ENCODE data around the gene MSI2. TPM values are rescaled to one million over a fixed set of nuclear protein-coding genes. Genes with fewer than 3 reads are reported as not detected.

MSI2 gene
- total RNA-seq, 2 experiments from 2014 or later: 38.8 to 39.0 TPM

DNA sequence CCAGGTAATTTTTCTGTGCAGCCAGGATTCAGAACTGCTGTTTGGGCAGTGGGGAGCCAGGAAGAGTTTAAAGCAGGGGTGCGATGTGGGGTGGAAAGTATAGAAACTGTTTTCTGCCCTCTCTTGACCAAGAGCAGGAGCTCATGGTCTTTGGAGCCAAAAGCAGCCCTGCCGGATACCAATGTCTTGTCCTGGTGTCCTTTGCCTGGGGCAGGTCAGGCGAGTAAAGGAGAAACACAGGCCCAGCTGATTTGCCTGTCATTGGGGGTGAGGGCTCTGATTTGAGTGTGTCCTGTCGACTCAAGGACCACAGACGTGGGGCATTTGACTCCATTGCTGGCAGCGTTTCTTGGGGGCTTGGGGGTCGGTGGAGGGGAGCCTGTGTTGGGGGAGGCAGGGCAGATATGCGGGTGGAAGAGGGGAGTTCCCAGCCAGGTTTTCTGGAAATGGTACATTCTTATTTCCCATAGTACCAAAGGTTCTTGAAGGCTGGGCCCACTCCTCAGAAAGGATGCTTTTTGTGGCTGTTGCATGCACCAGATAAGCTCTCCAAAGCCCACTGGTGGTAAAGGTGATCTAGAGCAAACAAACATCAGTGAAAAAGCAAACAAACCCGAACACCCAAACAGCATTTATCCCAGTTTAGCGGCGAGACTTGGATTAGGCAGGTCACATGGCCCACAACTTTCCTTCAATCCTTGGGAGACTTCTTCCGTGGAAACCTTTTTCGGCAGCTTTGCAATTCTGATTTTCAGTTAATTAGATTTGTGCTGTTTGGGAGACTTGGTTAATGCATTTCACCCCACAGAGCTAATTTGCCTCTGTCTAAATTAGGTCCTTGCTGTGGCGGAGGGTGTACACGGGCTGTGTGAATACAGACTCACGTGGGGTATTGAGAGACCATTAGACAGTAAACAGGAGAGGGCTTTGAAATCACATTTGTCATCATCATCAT lies 59.0 kb downstream of the MSI2 start:
- no peaks in the 10 kb centered on the region for H3K36me3 Mint-ChIP-seq (ENCODE audit: low read depth)
- no peak overlapping the region for H3K4me3 Mint-ChIP-seq
- H3K27me3 Mint-ChIP-seq (ENCODE audit: low read depth): no peaks in the 10 kb centered on the region
- H3K27ac Mint-ChIP-seq: no peak overlapping the region
- peaks cover 3% of the 10 kb centered on the region for H3K4me1 Mint-ChIP-seq (ENCODE audit: low read depth)
- DNase-seq: no peak
- CTCF ChIA-PET: interaction anchor here (0.6 kb wide), 1 partner anchor 107 kb away, joined by 4 read pairs; no protein-coding TSS in a partner anchor
- H3K9me3 Mint-ChIP-seq: no peaks in the 10 kb centered on the region
- intact Hi-C loops (cut with micrococcal nuclease): no loop called here

DNA sequence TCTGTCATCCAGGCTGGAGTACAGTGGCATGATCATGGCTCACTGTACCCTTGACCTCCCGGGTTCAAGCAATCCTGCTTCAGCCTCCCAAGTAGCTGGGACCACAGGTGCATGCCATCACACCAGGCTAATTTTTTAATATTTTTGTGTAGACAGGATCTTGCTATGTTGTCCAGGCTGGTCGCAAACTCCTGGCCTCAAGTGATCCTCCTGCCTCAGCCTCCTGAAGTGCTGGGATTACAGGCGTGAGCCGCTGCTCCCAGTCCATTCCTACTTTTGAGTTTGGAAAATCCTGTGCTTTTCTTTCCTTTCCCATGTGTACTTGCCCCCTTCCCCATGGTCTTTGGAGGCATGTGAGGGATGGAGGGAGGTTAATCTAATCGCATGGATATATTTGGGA lies 60.0 kb downstream of the MSI2 start:
- no peak overlapping the region for H3K27ac Mint-ChIP-seq
- H3K9me3 Mint-ChIP-seq: no peaks in the 10 kb centered on the region
- no peak overlapping the region for H3K4me3 Mint-ChIP-seq
- DNase-seq: no peak
- intact Hi-C loops (cut with micrococcal nuclease): no loop called here
- CTCF ChIA-PET: interaction anchor here (0.6 kb wide), 1 partner anchor 106 kb away, joined by 4 read pairs; no protein-coding TSS in a partner anchor
- no peaks in the 10 kb centered on the region for H3K27me3 Mint-ChIP-seq (ENCODE audit: low read depth)
- H3K4me1 Mint-ChIP-seq (ENCODE audit: low read depth): peaks cover 3% of the 10 kb centered on the region
- no peaks in the 10 kb centered on the region for H3K36me3 Mint-ChIP-seq (ENCODE audit: low read depth)

GRCh38 chr17:57317079-57317478 lies 60.8 kb downstream of the MSI2 start:
- Mint-ChIP-seq H3K36me3 (ENCODE audit: low read depth) (no peaks in the 10 kb centered on the region), H3K27me3 (ENCODE audit: low read depth) (no peaks in the 10 kb centered on the region), H3K27ac (no peak overlapping the region), H3K4me3 (no peak overlapping the region), H3K9me3 (no peaks in the 10 kb centered on the region), H3K4me1 (ENCODE audit: low read depth) (peaks cover 3% of the 10 kb centered on the region)
- intact Hi-C loops (cut with micrococcal nuclease): no loop called here
- no peak for DNase-seq
- CTCF ChIA-PET: no interaction called here

DNA sequence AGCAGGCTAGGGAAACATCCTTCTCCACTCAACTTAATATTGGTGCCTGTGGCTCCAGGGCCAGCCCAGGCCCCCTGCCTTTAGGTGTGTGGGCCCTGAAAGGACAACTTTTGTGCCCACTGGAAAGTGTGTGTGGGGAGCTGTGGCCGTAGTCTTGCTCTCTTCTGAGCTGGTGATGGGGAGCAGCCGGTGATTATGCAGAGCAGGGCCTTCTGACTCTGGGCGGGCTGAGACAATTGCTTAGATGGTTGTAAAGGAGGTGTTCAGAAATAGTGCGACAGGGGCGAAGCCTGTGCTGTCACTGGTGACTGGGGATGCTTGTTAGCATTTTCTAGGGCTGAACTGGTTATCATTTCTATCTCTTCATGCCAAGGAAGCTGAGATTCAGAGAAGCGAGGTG lies 62.6 kb downstream of the MSI2 start:
- H3K27ac Mint-ChIP-seq: no peak overlapping the region
- no peak for DNase-seq
- no peak overlapping the region for H3K4me3 Mint-ChIP-seq
- intact Hi-C loops (cut with micrococcal nuclease): no loop called here
- H3K4me1 Mint-ChIP-seq (ENCODE audit: low read depth): peaks cover 3% of the 10 kb centered on the region
- H3K36me3 Mint-ChIP-seq (ENCODE audit: low read depth): no peaks in the 10 kb centered on the region
- H3K27me3 Mint-ChIP-seq (ENCODE audit: low read depth): no peaks in the 10 kb centered on the region
- H3K9me3 Mint-ChIP-seq: no peaks in the 10 kb centered on the region
- CTCF ChIA-PET: no interaction called here

- peaks cover 2% of the 10 kb centered on the region for H3K4me1 Mint-ChIP-seq (ENCODE audit: low read depth)
- no peaks in the 10 kb centered on the region for H3K27me3 Mint-ChIP-seq (ENCODE audit: low read depth)
- CTCF ChIA-PET: no interaction called here
- H3K36me3 Mint-ChIP-seq (ENCODE audit: low read depth): peaks cover 2% of the 10 kb centered on the region
- no peaks in the 10 kb centered on the region for H3K9me3 Mint-ChIP-seq
- no peak overlapping the region for H3K27ac Mint-ChIP-seq
- intact Hi-C loops (cut with micrococcal nuclease): no loop called here
- no peak overlapping the region for H3K4me3 Mint-ChIP-seq
- no peak for DNase-seq
Measured at GRCh38 chr17:57319806-57320205, 63.5 kb downstream of the MSI2 start.

GRCh38 chr17:57323391-57323790 lies 67.1 kb downstream of the MSI2 start:
- H3K36me3 Mint-ChIP-seq (ENCODE audit: low read depth): peaks cover 4% of the 10 kb centered on the region
- no peaks in the 10 kb centered on the region for H3K27me3 Mint-ChIP-seq (ENCODE audit: low read depth)
- no peak overlapping the region for H3K27ac Mint-ChIP-seq
- no peak overlapping the region for H3K4me3 Mint-ChIP-seq
- CTCF ChIA-PET: interaction anchor here (0.7 kb wide), 1 partner anchor 268 kb away, joined by 3 read pairs; no protein-coding TSS in a partner anchor
- H3K9me3 Mint-ChIP-seq: no peaks in the 10 kb centered on the region
- intact Hi-C loops (cut with micrococcal nuclease): no loop called here
- H3K4me1 Mint-ChIP-seq (ENCODE audit: low read depth): peaks cover 20% of the 10 kb centered on the region
- DNase-seq: no peak

GRCh38 chr17:57324060-57324459 lies 67.7 kb downstream of the MSI2 start:
- DNase-seq: no peak
- Mint-ChIP-seq H3K27me3 (ENCODE audit: low read depth) (no peaks in the 10 kb centered on the region), H3K4me1 (ENCODE audit: low read depth) (peaks cover 23% of the 10 kb centered on the region), H3K9me3 (no peaks in the 10 kb centered on the region), H3K36me3 (ENCODE audit: low read depth) (peaks cover 4% of the 10 kb centered on the region), H3K4me3 (no peak overlapping the region), H3K27ac (no peak overlapping the region)
- CTCF ChIA-PET: no interaction called here
- intact Hi-C loops (cut with micrococcal nuclease): no loop called here

DNA sequence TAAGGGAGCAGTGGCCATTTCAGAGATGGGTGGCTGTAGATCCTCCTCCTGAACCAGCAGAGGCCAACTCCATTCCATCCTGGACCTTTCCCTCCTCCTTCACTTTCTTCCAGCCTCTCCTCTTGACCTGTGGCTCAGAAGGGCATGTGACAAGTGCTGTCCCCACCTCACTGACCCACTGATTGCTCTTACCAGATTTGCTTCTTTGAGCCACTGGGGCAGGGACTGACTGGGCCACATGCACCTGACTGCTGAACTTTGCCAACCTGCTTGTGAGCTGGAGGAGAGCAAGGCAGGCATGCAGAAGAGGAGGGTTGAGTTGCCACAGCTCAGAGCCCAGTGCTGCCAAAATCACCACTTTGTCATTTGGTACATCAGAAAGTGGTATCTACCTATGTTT lies 68.3 kb downstream of the MSI2 start:
- CTCF ChIA-PET: no interaction called here
- intact Hi-C loops (cut with micrococcal nuclease): no loop called here
- no peak overlapping the region for H3K4me3 Mint-ChIP-seq
- H3K36me3 Mint-ChIP-seq (ENCODE audit: low read depth): peaks cover 4% of the 10 kb centered on the region
- no peak overlapping the region for H3K27ac Mint-ChIP-seq
- no peaks in the 10 kb centered on the region for H3K9me3 Mint-ChIP-seq
- H3K4me1 Mint-ChIP-seq (ENCODE audit: low read depth): peaks cover 23% of the 10 kb centered on the region
- DNase-seq: no peak
- H3K27me3 Mint-ChIP-seq (ENCODE audit: low read depth): no peaks in the 10 kb centered on the region

DNA sequence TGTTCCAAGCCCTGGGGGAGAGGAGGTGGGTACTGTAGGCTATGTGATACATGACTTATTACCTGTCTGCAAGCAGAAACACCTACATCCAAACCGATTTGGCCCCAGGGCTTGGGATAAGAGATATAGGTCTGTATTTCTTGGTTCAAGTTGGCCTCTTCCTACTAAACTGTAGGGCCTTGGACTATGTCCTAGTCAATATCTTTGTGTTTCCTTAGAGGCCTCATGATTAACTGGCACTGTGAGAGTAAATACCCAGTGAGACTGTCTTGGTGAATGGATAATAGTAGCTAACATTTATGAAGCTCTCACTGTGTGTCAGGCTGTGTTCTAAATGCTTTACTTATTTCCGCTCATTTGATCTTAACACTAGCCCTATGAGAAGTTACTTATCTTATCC lies 70.0 kb downstream of the MSI2 start:
- H3K4me3 Mint-ChIP-seq: no peak overlapping the region

GRCh38 chr17:57326764-57327163 lies 70.4 kb downstream of the MSI2 start:
- CTCF ChIA-PET: no interaction called here

More for the DNA sequence above, 70.0 kb downstream of the MSI2 start:
- Mint-ChIP-seq H3K27me3 (ENCODE audit: low read depth) (no peaks in the 10 kb centered on the region), H3K27ac (no peak overlapping the region), H3K9me3 (no peaks in the 10 kb centered on the region), H3K4me1 (ENCODE audit: low read depth) (peaks cover 27% of the 10 kb centered on the region), H3K36me3 (ENCODE audit: low read depth) (peaks cover 9% of the 10 kb centered on the region)
- DNase-seq: no peak
- CTCF ChIA-PET: no interaction called here
- intact Hi-C loops (cut with micrococcal nuclease): no loop called here

GRCh38 chr17:57327176-57327970 lies 71.0 kb downstream of the MSI2 start:
- peak; percentile 12 for DNase-seq
- peaks cover 10% of the 10 kb centered on the region for H3K36me3 Mint-ChIP-seq (ENCODE audit: low read depth)
- no peak overlapping the region for H3K27ac Mint-ChIP-seq

More at GRCh38 chr17:57326764-57327163, 70.4 kb downstream of the MSI2 start:
- H3K4me3 Mint-ChIP-seq: no peak overlapping the region
- H3K4me1 Mint-ChIP-seq (ENCODE audit: low read depth): peaks cover 27% of the 10 kb centered on the region
- H3K36me3 Mint-ChIP-seq (ENCODE audit: low read depth): peaks cover 10% of the 10 kb centered on the region
- no peaks in the 10 kb centered on the region for H3K27me3 Mint-ChIP-seq (ENCODE audit: low read depth)
- H3K27ac Mint-ChIP-seq: no peak overlapping the region
- no peaks in the 10 kb centered on the region for H3K9me3 Mint-ChIP-seq
- no peak for DNase-seq
- intact Hi-C loops (cut with micrococcal nuclease): no loop called here

DNA sequence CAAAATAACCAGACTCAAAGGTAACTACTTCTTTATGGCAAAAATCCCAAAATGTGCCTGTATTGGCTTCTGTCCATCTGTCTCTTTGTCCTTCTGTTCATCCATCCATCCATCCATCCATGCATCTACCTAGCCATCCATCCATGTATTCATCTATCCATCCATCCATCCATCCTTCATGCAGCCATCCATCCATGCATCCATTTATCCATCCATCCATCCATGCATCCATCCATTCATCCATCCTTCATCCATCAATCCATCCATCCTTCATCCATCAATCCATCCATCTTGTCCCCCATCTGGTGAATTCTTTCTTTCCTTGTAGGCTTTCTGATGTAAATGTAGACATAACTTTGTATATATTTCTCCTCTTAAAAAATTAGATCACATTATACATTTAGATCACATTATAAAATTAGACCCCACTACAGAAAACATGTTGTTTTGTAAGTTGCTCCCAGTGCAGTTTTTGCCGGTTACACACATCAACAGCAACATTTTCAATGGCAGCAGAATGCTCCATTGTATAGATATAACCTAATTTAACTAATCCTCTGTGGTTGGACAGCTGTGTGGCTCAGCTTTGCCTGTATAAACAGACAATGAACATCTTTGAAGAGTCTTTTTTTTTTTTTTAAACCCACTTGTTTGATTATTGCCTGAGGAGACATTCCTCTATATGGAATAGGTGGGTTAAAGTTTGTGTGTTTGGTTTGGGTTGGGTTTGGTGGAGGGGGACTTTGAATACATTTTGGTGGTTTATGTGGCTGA lies 72.0 kb downstream of the MSI2 start:
- Mint-ChIP-seq H3K9me3 (no peaks in the 10 kb centered on the region), H3K27ac (no peak overlapping the region), H3K36me3 (ENCODE audit: low read depth) (peaks cover 11% of the 10 kb centered on the region), H3K4me3 (no peak overlapping the region), H3K4me1 (ENCODE audit: low read depth) (peaks cover 27% of the 10 kb centered on the region), H3K27me3 (ENCODE audit: low read depth) (no peaks in the 10 kb centered on the region)
- intact Hi-C loops (cut with micrococcal nuclease): no loop called here
- DNase-seq: no peak
- CTCF ChIA-PET: no interaction called here

More at GRCh38 chr17:57327176-57327970, 71.0 kb downstream of the MSI2 start:
- Mint-ChIP-seq H3K9me3 (no peaks in the 10 kb centered on the region), H3K4me1 (ENCODE audit: low read depth) (peaks cover 27% of the 10 kb centered on the region), H3K27me3 (ENCODE audit: low read depth) (no peaks in the 10 kb centered on the region), H3K4me3 (no peak overlapping the region)
- intact Hi-C loops (cut with micrococcal nuclease): no loop called here
- CTCF ChIA-PET: no interaction called here

Measured in activated naive CD4-positive, alpha-beta T cell treated with anti-CD3 and anti-CD28 coated beads for 36 hours (primary cell).